Muscle of leg (tissue), 11 donors: ENCODE data around the gene FAM163B. TPM values are rescaled to one million over a fixed set of nuclear protein-coding genes. Genes with fewer than 3 reads are reported as not detected.
"Not testable (repeated sequence)": the region's sequence is repeated elsewhere in the genome, so short reads cannot be mapped to it uniquely, and the experiment has no call there.

Experiments
- DNase-seq: peaks from one replicate; pipeline ENCODE4 v3.0.0; 2013
- H3K27ac ChIP-seq: one replicate; pipeline ENCODE4 v1.5.1; 2013; ENCODE audit warnings: mild to moderate bottlenecking, low read length, control low read depth
- H3K27me3 ChIP-seq: one replicate; pipeline ENCODE4 v1.6.1; 2013; ENCODE audit warnings: low read length; ENCODE audit not compliant: control insufficient read depth, insufficient read depth
- H3K36me3 ChIP-seq: one replicate; pipeline ENCODE4 v1.6.1; 2013; ENCODE audit warnings: low read length; ENCODE audit not compliant: control insufficient read depth, insufficient read depth
- H3K4me1 ChIP-seq: one replicate; pipeline ENCODE4 v1.6.1; 2013; ENCODE audit warnings: low read length; ENCODE audit not compliant: control insufficient read depth, insufficient read depth
- H3K4me3 ChIP-seq: one replicate; pipeline ENCODE4 v1.5.1; 2013; ENCODE audit warnings: low read length, control low read depth
- H3K9me3 ChIP-seq: replicated peaks from 2 replicates; pipeline ENCODE4 v1.6.1; 2013; ENCODE audit warnings: low read depth, low read length; ENCODE audit not compliant: control insufficient read depth
- WGBS: methylation state at CpG from one replicate; pipeline ENCODE4 v1.1.5; 2013; ENCODE audit warnings: missing lambda C conversion rate; ENCODE audit not compliant: insufficient coverage; 5-methylcytosine and 5-hydroxymethylcytosine counted together
- polyA plus RNA-seq, 8 donors: library from polyadenylated mRNA; unstranded; fragments of 120-200 nt; gene quantifications; one replicate each; pipeline versions ENCODE4 v1.2.1 to v1.2.3, GENCODE V29; 2013; ENCODE audit warnings: inconsistent platforms in 1 of 8, low replicate concordance in 1 of 8; ENCODE audit not compliant: insufficient read length in 8 of 8, insufficient read depth in 1 of 8
- total RNA-seq: library from RNA; stranded (reverse); fragments of 120-200 nt; gene quantifications from one replicate; pipeline ENCODE4 v1.2.4, GENCODE V29; 2013

The FAM163B gene
- total and polyA plus RNA-seq, 9 donors: 0.13 to 0.36 (median 0.18) TPM; not detected in 6

- 35% methylated on average over 19 of the region's 27 CpGs for WGBS
- no peak for DNase-seq
- Histone ChIP-seq H3K4me1 (peaks cover 25% of the 10 kb centered on the region), H3K27ac (no peak overlapping the region), H3K36me3 (no peaks in the 10 kb centered on the region), H3K9me3 (no peaks in the 10 kb centered on the region), H3K4me3 (no peak overlapping the region), H3K27me3 (peaks cover 25% of the 10 kb centered on the region)
Observed at GRCh38 chr9:133632806-133633680, 23.9 kb upstream of the FAM163B start.

- H3K4me1 ChIP-seq: peaks cover 25% of the 10 kb centered on the region
- H3K4me3 ChIP-seq: no peak overlapping the region
- DNase-seq: no peak
- no peaks in the 10 kb centered on the region for H3K36me3 ChIP-seq
- H3K9me3 ChIP-seq: no peaks in the 10 kb centered on the region
- no peak overlapping the region for H3K27ac ChIP-seq
- peaks cover 19% of the 10 kb centered on the region for H3K27me3 ChIP-seq
- WGBS: 80% methylated on average over 11 of the region's 12 CpGs
Observed at GRCh38 chr9:133631111-133631510, 21.9 kb upstream of the FAM163B start.

DNA sequence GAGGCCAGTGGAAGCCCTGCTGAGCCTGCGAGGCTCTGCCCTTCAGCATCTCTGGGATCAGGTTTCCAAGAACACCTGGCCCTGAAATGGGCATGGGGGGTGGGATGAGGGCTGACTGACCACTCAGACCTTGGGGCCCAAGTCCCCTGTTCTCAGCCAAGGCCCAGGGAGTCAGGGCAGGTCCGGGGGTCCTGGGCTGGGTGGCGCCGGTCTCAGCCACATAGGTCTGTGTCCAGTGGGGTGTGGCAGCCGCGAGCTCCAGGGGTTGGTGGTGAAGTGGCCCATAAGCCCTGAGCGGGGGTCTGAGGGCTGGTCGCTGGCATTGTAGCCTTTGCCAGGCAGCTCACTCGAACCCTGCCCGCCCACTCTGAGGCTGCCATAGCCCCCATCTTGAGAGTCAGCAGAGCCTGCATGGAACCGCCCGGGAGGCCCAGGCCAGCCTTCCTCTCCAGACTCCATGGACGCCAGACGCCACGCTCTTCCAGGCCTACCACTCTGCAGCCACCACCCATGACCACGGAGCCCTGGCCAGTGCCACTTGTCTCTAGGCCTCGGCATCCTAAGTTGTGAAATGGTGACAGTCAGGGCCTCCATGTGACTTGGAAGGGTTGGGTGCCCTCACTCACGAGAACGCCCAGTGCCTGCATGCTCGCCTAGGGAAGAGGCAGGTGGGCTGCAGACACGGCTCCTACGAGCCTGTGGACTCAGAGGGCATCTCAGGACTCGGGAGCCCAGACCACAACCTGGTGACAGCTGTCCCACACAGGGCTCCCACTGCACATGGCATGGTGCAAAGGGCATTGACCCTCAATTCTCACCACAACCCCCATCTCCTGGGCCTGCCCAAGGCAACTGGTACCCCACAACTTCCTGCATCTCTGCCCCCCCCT, 20.3 kb upstream of the FAM163B start:
- H3K36me3 ChIP-seq: no peaks in the 10 kb centered on the region
- 84% methylated on average over 22 of the region's 23 CpGs for WGBS
- DNase-seq: no peak

GRCh38 chr9:133628766-133629165, 19.6 kb upstream of the FAM163B start:
- peaks cover 6% of the 10 kb centered on the region for H3K4me1 ChIP-seq
- DNase-seq: no peak
- 73% methylated on average over 6 of the region's 8 CpGs for WGBS
- no peaks in the 10 kb centered on the region for H3K9me3 ChIP-seq
- no peaks in the 10 kb centered on the region for H3K36me3 ChIP-seq
- no peak overlapping the region for H3K27ac ChIP-seq
- H3K27me3 ChIP-seq: peaks cover 15% of the 10 kb centered on the region
- H3K4me3 ChIP-seq: no peak overlapping the region

More for the DNA sequence above, 20.3 kb upstream of the FAM163B start:
- no peak overlapping the region for H3K4me3 ChIP-seq
- H3K27me3 ChIP-seq: peaks cover 16% of the 10 kb centered on the region
- no peaks in the 10 kb centered on the region for H3K9me3 ChIP-seq
- peaks cover 13% of the 10 kb centered on the region for H3K4me1 ChIP-seq
- no peak overlapping the region for H3K27ac ChIP-seq

- Histone ChIP-seq H3K4me3 (no peak overlapping the region), H3K9me3 (no peaks in the 10 kb centered on the region), H3K4me1 (no peaks in the 10 kb centered on the region), H3K27me3 (peaks cover 18% of the 10 kb centered on the region), H3K27ac (no peak overlapping the region), H3K36me3 (no peaks in the 10 kb centered on the region)
- WGBS: no CpG with 5 or more reads among the region's 3 CpGs
- DNase-seq: no peak
Observed at GRCh38 chr9:133627341-133627740, 18.2 kb upstream of the FAM163B start.

DNA sequence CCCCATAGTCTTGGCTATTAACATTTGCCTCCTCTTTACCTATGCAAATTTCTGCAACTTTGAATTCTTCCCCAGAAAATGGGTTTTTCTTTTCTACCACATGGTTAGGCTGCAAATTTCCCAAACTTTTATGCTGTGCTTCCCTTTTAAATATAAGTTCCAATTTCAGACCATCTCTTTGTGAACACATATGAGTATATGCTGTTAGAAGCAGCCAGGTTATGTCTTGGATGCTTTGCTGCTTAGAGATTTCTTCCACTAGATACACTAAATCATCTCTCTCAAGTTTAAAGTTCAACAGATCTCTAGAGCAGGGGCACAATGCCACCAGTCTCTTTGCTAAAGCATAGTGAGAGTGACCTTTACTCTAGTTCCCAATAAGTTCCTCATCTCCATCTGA, 16.8 kb upstream of the FAM163B start:
- H3K4me3 ChIP-seq, H3K4me1 ChIP-seq, H3K9me3 ChIP-seq, H3K27ac ChIP-seq, H3K36me3 ChIP-seq, DNase-seq: not testable (repeated sequence)
- peaks cover 26% of the 10 kb centered on the region for H3K27me3 ChIP-seq

- WGBS: 79% methylated on average over 3 of the region's 5 CpGs
- Histone ChIP-seq H3K36me3 (no peaks in the 10 kb centered on the region), H3K27ac (no peak overlapping the region), H3K27me3 (peaks cover 43% of the 10 kb centered on the region), H3K9me3 (no peaks in the 10 kb centered on the region), H3K4me1 (no peaks in the 10 kb centered on the region), H3K4me3 (no peak overlapping the region)
- DNase-seq: no peak
Observed at GRCh38 chr9:133622555-133622954, 13.4 kb upstream of the FAM163B start.

DNA sequence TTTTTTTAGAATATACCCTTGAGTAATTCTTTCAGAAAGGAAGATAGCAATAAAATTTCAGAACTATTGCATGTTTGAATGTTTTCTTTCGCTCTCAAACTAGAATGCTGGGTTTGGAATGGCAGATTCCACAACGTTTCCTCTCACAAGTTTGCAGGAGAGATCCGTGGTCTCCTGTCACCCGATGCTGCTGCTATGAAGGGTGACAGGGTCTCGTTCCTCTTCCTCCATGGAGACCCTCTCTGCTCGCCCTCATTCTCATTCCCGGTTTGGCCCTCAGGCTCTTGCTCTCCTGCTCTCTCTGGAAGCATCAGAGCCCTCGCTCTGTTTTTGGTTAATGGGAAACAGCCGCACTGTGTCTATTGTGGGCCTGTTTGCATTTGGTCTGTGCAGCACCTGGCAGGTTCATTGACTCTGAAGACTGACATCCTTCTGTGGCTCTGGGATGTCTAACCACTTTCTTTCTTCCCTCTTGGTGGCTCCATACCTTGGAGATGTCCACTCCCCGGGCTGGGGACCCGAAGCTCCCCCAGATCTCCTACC, 12.6 kb upstream of the FAM163B start:
- Histone ChIP-seq H3K4me1 (no peaks in the 10 kb centered on the region), H3K27ac (no peak overlapping the region), H3K4me3 (no peak overlapping the region), H3K27me3 (peaks cover 51% of the 10 kb centered on the region), H3K9me3 (no peaks in the 10 kb centered on the region), H3K36me3 (no peaks in the 10 kb centered on the region)
- no peak for DNase-seq
- WGBS: 39% methylated on average over 9 of the region's 11 CpGs

DNA sequence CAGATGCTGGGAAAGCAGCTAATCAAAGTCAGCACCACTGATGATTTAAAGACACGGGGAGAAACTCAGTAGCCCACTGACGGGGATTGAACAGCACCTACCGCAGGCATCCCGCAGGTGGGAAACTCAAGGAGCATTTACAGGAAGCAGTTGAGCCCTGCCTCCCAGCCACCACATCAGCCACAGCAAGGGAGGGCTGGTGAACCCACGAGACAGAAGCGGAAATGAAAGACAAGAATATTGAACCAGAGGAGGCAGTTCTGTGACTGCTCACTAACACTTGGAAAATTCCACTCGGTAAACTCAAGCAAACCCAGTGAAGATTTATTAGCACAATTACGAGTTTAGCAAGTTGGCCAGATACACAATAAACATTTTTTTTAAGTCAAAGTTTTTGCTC, 10.6 kb upstream of the FAM163B start:
- DNase-seq: no peak
- WGBS: 10% methylated on average over 4 of the region's 8 CpGs
- peaks cover 64% of the 10 kb centered on the region for H3K27me3 ChIP-seq

DNA sequence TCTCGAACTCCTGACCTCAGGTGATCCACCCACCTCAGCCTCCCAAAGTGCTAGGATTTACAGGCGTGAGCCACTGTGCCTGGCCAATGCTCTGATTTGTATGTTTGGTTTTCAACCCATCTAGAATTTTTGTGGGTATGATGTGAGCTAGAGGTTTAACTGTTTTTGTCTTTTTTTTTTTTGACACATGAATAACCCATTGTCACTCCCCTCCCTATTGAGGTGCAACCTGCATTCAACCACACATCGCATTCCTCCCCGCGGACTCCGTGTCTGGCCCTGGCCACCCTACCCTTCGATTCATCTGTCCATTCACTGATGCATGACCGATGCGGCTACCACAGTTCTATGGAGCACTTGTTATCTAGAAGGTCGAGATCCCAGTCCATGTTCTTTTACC, 9.5 kb upstream of the FAM163B start:
- DNase-seq: no peak
- H3K4me1 ChIP-seq: no peaks in the 10 kb centered on the region
- no peak overlapping the region for H3K27ac ChIP-seq
- H3K4me3 ChIP-seq: no peak overlapping the region
- 95% methylated on average over 8 of the region's 10 CpGs for WGBS
- peaks cover 74% of the 10 kb centered on the region for H3K27me3 ChIP-seq
- no peaks in the 10 kb centered on the region for H3K36me3 ChIP-seq
- H3K9me3 ChIP-seq: no peaks in the 10 kb centered on the region

More for the DNA sequence above, 10.6 kb upstream of the FAM163B start:
- Histone ChIP-seq H3K9me3 (no peaks in the 10 kb centered on the region), H3K4me3 (no peak overlapping the region), H3K4me1 (no peaks in the 10 kb centered on the region), H3K27ac (no peak overlapping the region), H3K36me3 (no peaks in the 10 kb centered on the region)
